ENCODE data around the gene BATF2.

BATF2 gene

GRCh38 chr11:64960719-64961118 lies 36.1 kb downstream of the BATF2 start:
- no peak for DNase-seq

- no peak for DNase-seq
Measured at GRCh38 chr11:64959498-64959897, 37.3 kb downstream of the BATF2 start.

GRCh38 chr11:64954201-64954600 lies 42.6 kb downstream of the BATF2 start:
- no peak for DNase-seq

GRCh38 chr11:64951529-64951928 lies 45.2 kb downstream of the BATF2 start:
- no peak for DNase-seq

- no peak for DNase-seq
Measured at GRCh38 chr11:64947208-64947814, 49.5 kb downstream of the BATF2 start.
